HG02763 (cell line): ENCODE data around the gene CBX1.

Experiments used
- ATAC-seq: cut with Tn5 transposase; IDR thresholded peaks from one replicate; pipeline ENCODE4 v1.9.1; 2021; ENCODE audit warnings: mild to moderate bottlenecking, moderate library complexity; ENCODE audit not compliant: unreplicated experiment

The CBX1 gene

DNA sequence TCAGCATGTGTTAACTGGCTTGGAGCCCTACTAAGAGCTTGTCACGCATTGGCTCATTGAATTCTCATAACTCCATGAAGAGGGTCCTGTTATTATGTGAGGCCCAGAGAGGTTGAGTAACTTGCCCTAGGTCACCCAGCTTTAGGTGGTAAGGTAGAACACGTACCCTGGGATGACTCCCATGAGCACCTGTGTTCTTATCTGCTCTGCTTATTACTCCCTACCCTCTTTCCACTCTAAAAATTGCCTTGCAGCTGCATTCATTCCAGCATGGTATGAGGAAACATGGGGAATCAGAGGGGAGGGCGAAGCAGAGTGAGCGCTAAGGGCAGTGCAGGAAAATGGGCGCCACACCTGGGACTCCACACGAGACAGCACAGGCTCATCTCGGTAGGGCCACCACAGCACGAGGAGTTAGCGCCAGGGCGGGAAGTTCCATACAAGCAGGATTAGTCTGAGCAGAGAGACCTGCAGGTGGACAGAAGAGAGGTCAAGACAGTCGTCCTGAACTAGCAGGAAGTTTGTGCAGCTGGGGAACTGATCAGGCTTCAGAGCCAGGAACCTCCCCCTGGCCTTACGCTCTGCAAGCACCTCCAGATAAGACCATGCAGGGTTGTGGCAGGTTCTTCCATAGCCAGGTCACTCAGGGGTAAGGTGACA, 73.8 kb downstream of the CBX1 start:
- no peak for ATAC-seq

DNA sequence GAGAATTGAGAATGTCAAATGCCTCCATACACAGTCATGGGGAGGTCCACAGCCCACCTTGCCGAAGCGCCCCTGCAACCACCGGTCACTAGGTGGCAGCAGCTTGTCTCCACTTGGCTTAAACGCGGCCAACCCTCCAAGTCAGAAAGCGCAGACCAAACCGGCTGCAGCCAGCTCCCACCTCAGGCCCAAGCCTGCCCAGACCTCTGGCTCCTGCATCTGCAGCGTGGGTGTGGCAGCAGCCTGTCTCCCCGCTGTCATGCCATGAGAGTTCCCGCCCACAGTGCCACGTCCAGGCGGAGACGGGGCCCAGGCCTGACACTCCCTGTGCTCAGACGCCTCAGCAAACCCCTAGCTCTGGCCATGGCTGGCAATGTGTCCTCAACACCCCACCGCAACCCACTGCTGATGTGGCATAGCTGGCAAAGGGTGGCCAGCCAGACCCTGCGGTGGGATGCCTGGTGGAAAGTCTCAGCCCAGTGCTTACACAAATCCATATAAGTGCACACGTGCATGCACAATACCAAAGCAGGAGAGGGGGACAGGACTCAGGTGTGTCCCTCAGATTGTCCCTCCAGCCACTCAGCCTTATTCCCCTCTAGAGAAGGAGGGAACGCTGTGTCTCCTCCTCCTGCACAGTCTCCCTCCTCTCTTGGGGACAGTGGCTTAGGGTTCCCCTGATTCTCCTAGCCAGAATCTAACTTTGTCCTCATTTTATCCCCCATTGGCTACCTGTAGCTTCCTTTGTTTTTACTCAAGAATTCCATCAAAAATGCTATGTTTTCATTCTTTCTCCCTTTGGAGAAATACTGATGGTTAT, 74.6 kb downstream of the CBX1 start:
- peak; percentile 32 for ATAC-seq

DNA sequence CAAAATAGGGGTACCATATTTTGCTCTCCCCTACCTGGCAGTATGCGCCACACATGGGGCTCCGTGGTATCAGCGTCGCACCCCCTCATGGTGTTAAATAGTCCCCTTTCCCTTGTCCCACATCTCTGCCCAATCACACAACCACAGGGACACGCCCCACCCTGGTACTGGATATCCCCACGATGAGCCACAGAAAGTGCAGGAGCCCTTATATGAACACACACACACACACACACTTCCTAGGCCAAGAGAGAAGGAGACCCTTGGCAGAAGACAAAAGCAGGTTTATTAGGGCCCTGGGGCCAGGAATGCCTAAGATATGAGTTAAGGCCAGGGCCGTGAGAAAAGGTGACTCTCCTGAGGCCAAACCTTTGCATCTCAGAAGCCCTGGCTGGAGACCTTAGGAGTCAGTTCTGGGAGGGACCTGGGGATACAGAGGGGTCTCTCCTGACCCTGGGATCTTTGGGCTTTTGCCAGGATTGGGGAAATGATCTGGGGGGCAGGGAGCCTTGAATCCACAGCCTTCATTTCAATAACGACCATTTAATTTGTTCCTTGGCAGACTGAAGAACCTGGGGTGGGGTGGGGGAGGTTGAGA, 75.3 kb downstream of the CBX1 start:
- ATAC-seq = no peak

DNA sequence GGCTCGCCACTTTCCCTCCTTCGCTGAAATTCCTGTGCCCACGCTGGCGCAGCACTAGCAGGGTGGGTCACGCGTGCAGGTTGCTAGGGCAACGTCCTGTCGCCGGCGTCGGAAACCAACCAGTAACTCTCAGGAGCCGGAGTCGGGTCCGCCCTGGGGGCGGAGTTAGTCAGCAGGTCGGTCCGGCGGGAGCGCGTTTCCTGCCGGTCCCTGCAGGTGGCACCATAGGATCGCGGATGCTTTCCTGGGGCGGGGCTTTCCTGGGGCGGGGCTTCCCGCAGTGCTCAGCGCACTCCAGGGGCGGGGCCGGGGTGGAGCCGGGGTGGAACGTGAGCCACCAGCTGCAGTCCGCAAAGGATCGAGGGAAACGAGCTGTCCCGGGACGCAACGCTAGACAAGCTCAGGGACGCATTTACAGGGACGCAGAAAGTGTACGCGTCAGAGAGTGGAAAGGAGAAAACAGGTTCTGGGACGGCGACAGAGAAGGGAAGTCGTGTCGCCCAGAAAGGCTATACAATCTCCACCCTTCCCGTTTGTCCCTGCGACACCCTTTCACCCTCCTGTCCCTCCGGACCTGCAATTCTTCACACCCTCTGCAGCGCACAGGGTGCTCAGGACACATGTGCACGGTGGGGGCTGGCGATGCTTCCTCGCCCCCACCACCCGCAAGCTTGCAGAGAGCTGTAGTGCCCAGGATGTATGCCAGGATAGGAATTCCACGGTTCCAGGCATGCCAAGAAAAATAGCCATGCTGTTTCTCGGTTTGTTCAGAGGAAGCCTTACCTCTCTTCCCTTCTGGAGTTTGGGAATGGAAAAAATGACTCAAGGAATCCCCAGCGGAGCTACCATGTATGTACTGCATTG, 76.0 kb downstream of the CBX1 start:
- peak; percentile 87 for ATAC-seq

DNA sequence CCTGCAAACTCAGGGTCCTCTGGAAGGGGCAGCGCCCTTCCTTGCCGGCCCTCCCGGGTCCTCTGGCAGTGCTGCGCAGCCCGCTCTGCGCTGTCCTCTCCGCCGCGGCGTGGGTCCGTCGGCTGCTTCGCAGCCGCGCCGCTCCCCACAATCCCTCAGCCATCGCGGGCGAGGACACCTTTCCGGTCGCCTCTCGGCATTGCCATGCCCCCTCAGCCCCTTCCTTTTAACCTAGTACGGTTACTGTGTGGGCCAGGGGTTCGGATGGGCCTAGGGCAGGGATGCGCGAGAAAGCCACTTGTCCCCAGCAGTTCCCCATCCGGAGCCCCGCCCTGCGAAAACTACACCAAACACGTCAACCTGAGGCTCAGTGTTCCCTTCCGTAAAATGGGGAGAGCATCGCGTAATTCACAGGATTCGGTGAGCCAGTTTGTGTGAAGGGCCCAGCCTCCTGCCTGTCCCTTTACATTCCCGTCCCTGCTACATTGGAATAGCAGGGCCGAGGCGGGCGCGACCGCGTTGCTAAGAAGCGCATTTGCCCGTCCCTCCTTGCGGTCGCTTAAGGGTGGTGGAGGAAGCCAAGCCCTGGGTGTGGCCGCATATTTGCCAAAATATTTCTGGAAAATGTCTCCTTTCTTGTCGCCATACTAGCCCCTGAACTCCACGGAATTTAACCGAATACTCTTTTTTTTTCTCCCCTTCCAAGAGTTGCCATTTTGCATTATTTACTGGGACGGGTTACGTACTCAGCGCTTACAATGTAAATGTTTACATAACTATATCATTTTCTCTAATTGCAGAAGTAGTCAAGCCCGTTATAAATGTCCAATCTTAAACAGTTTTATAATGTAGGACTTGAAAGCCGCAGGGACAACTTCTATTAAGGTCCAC, 76.9 kb downstream of the CBX1 start:
- no peak for ATAC-seq

DNA sequence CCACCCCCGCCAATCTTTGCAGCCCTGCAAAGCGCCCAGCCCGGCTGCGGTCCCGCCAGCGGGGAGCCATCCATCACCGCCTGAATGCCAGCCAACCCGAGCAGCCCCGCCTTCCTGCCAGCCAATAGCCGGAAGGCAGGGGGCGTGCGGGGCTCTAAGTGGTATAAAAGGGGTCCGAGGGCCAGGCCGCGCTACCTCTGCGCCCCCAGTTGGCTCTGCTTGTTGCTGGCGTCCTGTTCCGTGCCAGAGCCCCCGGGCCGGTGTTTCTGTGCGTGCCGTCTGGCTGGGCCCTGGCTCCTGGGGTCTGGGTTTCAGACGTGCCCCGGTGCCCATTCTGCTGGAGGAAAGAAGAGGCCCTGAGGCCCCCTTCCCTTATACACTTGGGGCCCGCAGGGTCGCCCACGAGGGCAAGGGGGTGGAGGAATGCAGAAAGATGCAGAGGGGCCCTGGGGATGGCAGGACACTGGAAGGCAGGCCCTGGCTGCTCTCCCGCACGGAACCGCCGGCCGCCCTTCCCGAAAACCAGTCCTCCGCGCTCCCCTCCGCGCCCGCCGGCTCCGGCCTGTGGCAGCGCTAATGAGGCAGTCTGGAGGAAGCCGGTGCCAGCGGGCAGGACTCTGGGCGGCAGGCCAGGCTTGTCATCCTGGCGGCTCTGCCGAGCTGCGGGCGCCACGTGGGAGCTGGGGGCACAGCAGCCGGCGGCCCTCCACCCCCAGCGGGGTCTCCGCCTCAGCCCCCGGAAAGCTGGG, 77.7 kb downstream of the CBX1 start:
- ATAC-seq = no peak

DNA sequence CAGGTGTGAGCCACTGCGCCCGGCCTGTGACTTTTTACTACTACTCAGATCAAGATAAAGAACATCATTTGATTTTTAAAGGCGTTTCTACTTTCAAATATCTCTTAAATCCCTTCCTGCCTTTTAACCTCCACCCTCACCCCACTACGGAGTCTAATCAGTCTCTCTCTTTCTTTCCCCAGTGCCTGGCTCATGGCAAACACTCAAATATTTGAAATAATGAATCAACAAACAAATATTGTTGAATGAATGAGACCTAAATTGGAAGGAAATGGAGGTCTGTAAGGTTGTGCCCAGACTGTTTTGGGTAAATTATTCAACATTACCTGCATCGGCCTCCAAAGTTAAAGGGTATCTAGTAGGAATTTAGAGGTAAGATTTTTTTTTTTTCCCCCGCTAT, 78.4 kb downstream of the CBX1 start:
- no peak for ATAC-seq

DNA sequence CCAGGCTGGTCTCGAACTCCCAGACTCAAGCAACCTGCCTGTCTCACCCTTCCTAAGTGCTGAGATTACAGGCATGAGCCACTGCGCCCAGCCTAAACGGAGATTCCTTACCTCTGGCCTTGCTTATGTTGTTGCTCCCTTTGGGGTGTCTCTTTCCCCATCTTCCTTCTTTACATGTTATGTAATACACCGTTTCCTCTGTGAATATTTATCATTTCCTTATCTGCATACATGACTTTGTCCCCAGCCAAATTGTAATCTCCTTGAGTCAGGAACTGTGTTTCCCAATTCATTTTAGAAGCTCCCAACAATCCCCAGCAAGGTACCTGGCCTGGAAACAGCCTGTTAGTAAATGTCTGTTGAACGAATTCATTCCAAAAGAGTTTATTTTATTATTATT, 79.3 kb downstream of the CBX1 start:
- no peak for ATAC-seq
